Measurements from ENCODE around the gene BRAF.
"Not testable (repeated sequence)": the region's sequence is repeated elsewhere in the genome, so short reads cannot be mapped to it uniquely, and the experiment has no call there.

Gene BRAF

DNA sequence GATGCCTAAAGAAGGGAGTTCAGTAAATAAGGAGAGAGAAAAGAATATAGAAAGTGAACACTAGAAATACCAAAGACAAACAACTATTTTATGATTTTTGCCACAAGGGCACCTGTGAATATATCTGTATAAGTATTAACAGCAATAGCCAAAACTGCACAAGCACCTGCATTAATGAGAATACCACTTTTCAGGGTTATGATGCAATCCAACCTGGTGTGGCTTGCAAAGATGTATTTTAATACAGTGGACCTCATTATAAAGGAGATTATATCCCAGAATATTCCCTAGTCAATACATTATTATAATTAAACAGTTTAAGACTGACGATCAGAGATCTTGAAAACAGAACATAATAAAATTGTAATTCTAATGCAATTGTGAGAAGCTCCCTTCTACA lies 4.0 kb downstream of the BRAF start:
- Histone ChIP-seq H3K9me3 (no peaks in the 10 kb centered on the region), H3K4me3 (ENCODE audit: low read depth, low read length) (no peak overlapping the region), H3K36me3 (no peaks in the 10 kb centered on the region), H3K4me1 (0 out of 2 replicates have a peak, but pooled peaks cover 4% of the 10 kb centered on the region), H3K27me3 (no peaks in the 10 kb centered on the region)
- no peak for DNase-seq
- TF ChIP-seq, protein P1, sequence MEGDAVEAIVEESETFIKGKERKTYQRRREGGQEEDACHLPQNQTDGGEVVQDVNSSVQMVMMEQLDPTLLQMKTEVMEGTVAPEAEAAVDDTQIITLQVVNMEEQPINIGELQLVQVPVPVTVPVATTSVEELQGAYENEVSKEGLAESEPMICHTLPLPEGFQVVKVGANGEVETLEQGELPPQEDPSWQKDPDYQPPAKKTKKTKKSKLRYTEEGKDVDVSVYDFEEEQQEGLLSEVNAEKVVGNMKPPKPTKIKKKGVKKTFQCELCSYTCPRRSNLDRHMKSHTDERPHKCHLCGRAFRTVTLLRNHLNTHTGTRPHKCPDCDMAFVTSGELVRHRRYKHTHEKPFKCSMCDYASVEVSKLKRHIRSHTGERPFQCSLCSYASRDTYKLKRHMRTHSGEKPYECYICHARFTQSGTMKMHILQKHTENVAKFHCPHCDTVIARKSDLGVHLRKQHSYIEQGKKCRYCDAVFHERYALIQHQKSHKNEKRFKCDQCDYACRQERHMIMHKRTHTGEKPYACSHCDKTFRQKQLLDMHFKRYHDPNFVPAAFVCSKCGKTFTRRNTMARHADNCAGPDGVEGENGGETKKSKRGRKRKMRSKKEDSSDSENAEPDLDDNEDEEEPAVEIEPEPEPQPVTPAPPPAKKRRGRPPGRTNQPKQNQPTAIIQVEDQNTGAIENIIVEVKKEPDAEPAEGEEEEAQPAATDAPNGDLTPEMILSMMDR (IDR thresholded peaks at IDR 0.05; ENCODE audit: low read depth, low read length), result no peak

DNA sequence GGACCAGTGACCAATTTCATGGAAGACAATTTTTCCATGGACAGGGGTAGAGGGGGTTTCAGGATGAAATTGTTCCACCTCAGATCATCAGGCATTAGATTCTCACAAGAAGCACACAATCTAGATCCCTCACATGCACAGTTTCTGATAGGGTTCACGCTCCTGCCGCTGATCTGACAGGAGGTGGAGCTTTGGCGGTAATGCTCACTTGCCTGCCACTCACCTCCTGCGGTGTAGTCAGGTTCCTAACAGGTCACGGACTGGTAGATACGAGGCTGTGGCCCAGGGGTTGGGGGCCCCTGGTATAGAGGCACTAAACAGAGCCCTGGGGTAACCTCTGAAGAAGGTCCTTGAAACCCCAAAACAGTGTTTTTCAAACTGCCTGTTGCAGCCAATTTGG lies 6.5 kb downstream of the BRAF start:
- Histone ChIP-seq H3K27me3 (no peaks in the 10 kb centered on the region), H3K4me1 (0 out of 2 replicates have a peak, but pooled peaks cover 4% of the 10 kb centered on the region), H3K9me3 (no peaks in the 10 kb centered on the region), H3K4me3 (ENCODE audit: low read depth, low read length) (no peak overlapping the region), H3K36me3 (no peaks in the 10 kb centered on the region)
- TF ChIP-seq, protein P1 (IDR thresholded peaks at IDR 0.05; ENCODE audit: low read depth, low read length), result no peak
- DNase-seq, result no peak

DNA sequence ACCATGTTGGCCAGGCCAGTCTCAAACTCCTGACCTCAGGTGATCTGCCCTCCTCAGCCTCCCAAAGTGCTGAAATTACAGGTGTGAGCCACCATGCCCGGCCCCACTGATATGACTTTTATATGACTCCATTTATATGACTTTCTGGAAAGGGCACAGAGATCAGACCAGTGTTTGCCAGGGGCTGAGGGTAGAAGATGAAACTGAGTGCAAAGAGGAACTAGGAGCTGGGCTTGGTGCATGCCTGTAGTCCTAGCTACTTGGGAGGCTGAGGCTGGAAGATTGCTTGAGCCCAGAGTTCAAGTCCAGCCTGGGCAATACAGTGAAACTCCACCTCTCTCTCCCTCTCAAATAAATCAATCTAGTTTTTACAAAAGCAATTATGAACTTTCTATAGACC lies 7.5 kb downstream of the BRAF start:
- Histone ChIP-seq H3K9me3 (no peaks in the 10 kb centered on the region), H3K27me3 (no peaks in the 10 kb centered on the region), H3K36me3 (no peaks in the 10 kb centered on the region), H3K4me3 (ENCODE audit: low read depth, low read length) (no peak overlapping the region), H3K4me1 (0 out of 2 replicates have a peak, but pooled peaks cover 4% of the 10 kb centered on the region)
- no peak for DNase-seq
- TF ChIP-seq, protein P1 (IDR thresholded peaks at IDR 0.05; ENCODE audit: low read depth, low read length), result no peak

DNA sequence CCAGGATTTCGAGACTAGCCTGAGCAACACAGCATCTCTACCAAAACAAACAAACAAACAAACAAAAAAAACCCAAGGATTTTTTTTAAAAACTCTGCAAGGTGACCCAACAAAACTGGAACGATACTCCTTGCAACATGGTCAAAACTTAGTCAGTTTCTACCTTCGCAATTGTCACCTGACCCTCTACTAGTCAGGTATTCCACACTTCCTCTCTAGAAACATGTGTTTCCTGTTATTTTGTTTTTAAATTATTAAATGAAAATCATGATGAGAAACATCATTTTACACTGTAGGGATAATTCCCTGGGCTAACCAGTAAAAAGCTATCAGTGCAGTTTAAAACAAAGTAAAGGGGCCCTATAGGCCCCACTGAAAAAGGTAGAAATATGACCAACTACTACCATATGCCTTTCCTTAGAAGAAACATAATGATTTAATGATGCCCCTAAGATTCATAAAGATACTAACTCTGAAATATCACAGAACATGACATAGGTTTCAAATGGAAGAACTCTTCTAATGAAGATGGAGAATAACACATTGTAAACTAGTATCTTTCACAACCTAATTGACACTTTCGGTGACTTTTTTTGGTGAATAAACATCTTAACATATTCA lies 8.7 kb downstream of the BRAF start:
- no peak for DNase-seq
- TF ChIP-seq, protein P1 (IDR thresholded peaks at IDR 0.05; ENCODE audit: low read depth, low read length), result no peak
- H3K4me3 ChIP-seq (ENCODE audit: low read depth, low read length), result no peak overlapping the region
- H3K4me1 ChIP-seq, result 0 out of 2 replicates have a peak, but pooled peaks cover 4% of the 10 kb centered on the region
- H3K27me3 ChIP-seq, result no peaks in the 10 kb centered on the region
- no peaks in the 10 kb centered on the region for H3K9me3 ChIP-seq
- no peaks in the 10 kb centered on the region for H3K36me3 ChIP-seq

DNA sequence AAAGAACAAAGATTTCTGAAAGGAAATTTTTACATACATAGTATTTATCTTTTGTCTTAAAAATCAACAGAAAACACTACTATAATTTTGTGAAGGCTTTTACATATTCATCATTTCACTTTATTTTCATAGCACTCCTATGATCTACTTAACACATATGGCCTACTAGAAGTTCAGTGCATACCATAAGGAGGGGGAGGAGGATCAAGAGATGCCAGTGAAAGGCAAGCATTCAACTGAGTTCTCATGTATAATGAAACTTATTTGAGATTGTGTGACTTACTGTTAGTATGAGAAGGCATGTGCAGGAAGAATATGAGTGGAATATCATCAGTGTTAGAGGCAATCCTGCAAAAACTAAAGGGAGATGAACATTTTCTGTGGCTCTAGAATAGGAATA lies 10.6 kb downstream of the BRAF start:
- H3K4me1 ChIP-seq, result no peaks in the 10 kb centered on the region
- no peaks in the 10 kb centered on the region for H3K9me3 ChIP-seq
- no peak overlapping the region for H3K4me3 ChIP-seq (ENCODE audit: low read depth, low read length)
- DNase-seq, result no peak
- TF ChIP-seq, protein P1 (IDR thresholded peaks at IDR 0.05; ENCODE audit: low read depth, low read length), result no peak
- H3K27me3 ChIP-seq, result no peaks in the 10 kb centered on the region
- no peaks in the 10 kb centered on the region for H3K36me3 ChIP-seq

DNA sequence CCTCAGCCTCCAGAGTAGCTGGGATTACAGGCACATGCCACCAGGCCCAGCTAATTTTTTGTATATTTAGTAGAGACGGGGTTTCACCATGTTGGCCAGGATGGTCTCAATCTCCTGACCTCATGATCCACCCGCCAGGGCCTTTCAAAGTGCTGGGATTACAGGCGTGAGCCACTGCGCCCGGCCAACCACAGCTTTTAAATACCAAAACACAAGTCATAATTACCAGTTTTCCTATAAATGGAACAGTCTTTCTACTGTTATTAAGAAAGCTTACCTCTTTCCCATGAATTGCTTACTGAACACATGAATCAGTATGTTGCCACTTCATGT lies 11.2 kb downstream of the BRAF start:
- H3K36me3 ChIP-seq; DNase-seq; H3K4me1 ChIP-seq; H3K27me3 ChIP-seq; H3K9me3 ChIP-seq; H3K4me3 ChIP-seq (ENCODE audit: low read depth, low read length): not testable (repeated sequence)

DNA sequence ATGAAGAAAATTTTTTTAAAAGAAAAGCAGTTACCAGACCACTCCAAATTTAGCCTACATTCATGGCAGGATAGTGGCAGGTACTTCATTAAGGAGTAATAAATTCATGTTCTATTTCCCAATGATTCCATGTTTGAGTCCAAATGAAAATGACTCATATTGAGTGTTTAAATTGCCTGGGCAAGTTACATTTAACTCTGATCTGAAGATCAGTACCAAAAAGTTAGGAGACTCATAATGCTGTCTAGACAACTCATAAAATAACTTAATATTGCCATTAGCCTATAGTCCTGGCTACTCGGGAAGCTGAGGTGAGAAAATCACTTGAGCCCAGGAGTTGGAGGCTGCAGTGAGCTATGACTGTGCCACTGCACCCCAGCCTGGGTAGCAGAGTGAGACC lies 13.0 kb downstream of the BRAF start:
- TF ChIP-seq, protein P1 (IDR thresholded peaks at IDR 0.05; ENCODE audit: low read depth, low read length), result no peak
- no peak for DNase-seq
- Histone ChIP-seq H3K4me3 (ENCODE audit: low read depth, low read length) (no peak overlapping the region), H3K9me3 (no peaks in the 10 kb centered on the region), H3K27me3 (no peaks in the 10 kb centered on the region), H3K36me3 (no peaks in the 10 kb centered on the region), H3K4me1 (no peaks in the 10 kb centered on the region)

All from BE2C (cell line).